ENCODE results near the gene SERPINA5. TPM values are rescaled to one million over a fixed set of nuclear protein-coding genes. Genes with fewer than 3 reads are reported as not detected.

The SERPINA5 gene
- total RNA-seq, 1 experiment from 2014 or later, result 3.0 TPM

- no peaks in the 10 kb centered on the region for H3K9me3 ChIP-seq (ENCODE audit: control insufficient read depth in 1 of 2, insufficient read depth in 1 of 2, low read depth in 1 of 2, low read length in 2 of 2)
- no peak overlapping the region for H3K9ac ChIP-seq (ENCODE audit: low read length)
- ChIA-PET POLR2A (no interaction called here), RAD21 (ENCODE audit: low non-redundant PET in 1 of 2, low total read pairs in 2 of 2, uncharacterized antibody in 2 of 2, unreplicated experiment in 2 of 2) (no interaction called here), CTCF (no interaction called here)
- no peaks in the 10 kb centered on the region for H3K9me2 ChIP-seq (ENCODE audit: insufficient read depth)
- ATAC-seq, result no peak
- H4K20me1 ChIP-seq (ENCODE audit: insufficient read depth), result no peaks in the 10 kb centered on the region
- H3K79me2 ChIP-seq (ENCODE audit: insufficient read depth, low read length), result no peaks in the 10 kb centered on the region
- no peak overlapping the region for H3K27ac ChIP-seq (ENCODE audit: low read depth, low read length)
- no TSS peak for BruUV-seq (replicated peaks)
- TF ChIP-seq EZH2phosphoT487 (IDR thresholded peaks at IDR 0.05; ENCODE audit: borderline replicate concordance) (no peak), POLR2A (IDR thresholded peaks at IDR 0.05; ENCODE audit: borderline replicate concordance, extremely low read depth, insufficient read depth, insufficient read length) (no peak), ZFX (IDR thresholded peaks at IDR 0.05) (no peak), SP1 (IDR thresholded peaks at IDR 0.05; ENCODE audit: low read depth) (no peak), ZNF274 (IDR thresholded peaks at IDR 0.05; ENCODE audit: low read depth, low read length) (no peak), REST (IDR thresholded peaks at IDR 0.05; ENCODE audit: low read depth) (no peak), SIN3A (IDR thresholded peaks at IDR 0.05; ENCODE audit: low read depth) (no peak), CTCF (IDR thresholded peaks at IDR 0.05 in 2 of 3, conservative IDR thresholded peaks at IDR 0.05 in 1 of 3; ENCODE audit: borderline replicate concordance in 1 of 3, insufficient read depth in 1 of 3, low read depth in 2 of 3, low read length in 2 of 3) (no peak), EZH2 (IDR thresholded peaks at IDR 0.05) (no peak), FOSL1 (IDR thresholded peaks at IDR 0.05; ENCODE audit: low read depth) (no peak), CBX3 (IDR thresholded peaks at IDR 0.05; ENCODE audit: low read depth) (no peak), ELF1 (IDR thresholded peaks at IDR 0.05; ENCODE audit: borderline replicate concordance, low read depth) (no peak), CEBPB (IDR thresholded peaks at IDR 0.05; ENCODE audit: low read depth) (no peak)
- H3K4me3 ChIP-seq (replicated peaks in 1 of 2; ENCODE audit: low read depth in 1 of 2, low read length in 2 of 2), result no peak overlapping the region
- no peak overlapping the region for H2AFZ ChIP-seq (ENCODE audit: low read depth, low read length, poor library complexity, severe bottlenecking)
- intact Hi-C loops (cut with micrococcal nuclease), result no loop called here
- H3K4me1 ChIP-seq (ENCODE audit: control insufficient read depth in 1 of 2, insufficient read depth in 2 of 2, low read length in 2 of 2), result no peaks in the 10 kb centered on the region
- no peak overlapping the region for H3K4me2 ChIP-seq (ENCODE audit: low read length)
- no peaks in the 10 kb centered on the region for H3K36me3 ChIP-seq (ENCODE audit: control insufficient read depth in 1 of 2, insufficient read depth in 2 of 2, low read length in 2 of 2)
- no peak for DNase-seq (ENCODE audit: low read depth, low spot score)
- no peaks in the 10 kb centered on the region for H3K27me3 ChIP-seq (ENCODE audit: insufficient read depth, low read length)
These were observed 11.2 kb downstream of the SERPINA5 start for GRCh38 chr14:94592457-94592856.
